Measurements from ENCODE around the gene OOEP.

Gene OOEP

DNA sequence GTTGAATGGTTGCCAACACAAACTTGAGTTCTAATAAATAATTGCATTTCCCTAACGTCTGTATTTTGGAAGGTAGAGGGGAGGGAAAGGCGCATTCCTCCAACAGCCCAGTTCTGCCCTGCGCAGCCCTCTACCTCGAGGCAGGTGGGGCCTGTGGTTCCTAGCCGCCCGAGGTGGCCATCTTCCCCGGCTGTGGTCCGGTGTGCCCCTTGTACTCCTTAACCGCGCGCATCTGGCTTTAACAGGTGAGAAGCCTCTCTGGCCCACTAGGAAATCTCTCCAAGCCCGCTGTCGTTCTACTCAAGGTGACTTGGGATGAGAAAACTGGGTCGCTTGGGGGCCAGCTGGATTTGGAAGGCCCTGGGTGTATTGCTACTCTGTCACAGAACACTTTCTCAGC is 5.6 kb downstream of the OOEP start:
- no peak for DNase-seq

DNA sequence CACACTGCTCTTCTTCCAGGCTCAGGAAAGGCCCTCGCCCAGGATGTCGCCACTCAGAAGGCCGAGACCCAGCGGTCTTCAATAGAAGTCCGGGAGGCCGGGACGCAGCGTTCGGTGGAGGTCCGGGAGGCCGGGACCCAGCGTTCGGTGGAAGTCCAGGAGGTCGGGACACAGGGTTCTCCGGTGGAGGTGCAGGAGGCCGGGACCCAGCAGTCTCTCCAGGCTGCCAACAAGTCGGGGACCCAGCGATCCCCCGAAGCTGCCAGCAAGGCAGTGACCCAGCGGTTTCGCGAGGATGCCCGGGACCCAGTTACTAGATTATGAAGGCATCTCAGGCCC is 6.2 kb downstream of the OOEP start:
- no peak for DNase-seq

DNA sequence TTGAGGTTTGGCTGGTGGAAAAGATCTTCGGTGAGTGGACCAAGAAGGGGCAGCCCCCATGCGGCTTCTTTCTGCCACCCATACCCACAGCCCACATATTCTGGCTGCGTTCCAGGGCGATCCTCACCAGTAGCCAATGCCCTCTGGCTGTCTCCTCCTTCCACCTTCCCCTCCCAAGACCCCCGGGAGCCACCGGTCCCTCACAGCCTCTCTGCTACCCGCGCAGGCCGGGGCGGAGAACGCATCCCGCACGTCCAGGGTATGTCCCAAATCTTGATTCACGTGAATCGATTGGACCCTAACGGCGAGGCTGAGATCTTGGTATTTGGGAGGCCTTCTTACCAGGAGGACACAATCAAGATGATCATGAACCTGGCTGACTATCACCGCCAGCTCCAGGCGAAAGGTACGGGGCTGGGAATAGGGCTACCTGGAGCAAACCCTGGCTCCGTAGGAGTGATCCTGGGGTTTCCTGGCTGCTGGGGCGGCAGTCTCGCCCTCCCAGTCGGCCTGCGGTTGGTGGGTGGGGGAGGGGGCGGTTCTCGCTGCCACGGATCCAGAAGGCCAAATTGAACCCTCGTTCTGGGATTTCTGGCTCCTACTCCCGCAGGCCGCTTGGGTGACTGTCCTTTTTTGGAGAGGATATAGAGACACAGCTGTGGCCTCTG is 6.7 kb downstream of the OOEP start:
- DNase-seq = no peak

DNA sequence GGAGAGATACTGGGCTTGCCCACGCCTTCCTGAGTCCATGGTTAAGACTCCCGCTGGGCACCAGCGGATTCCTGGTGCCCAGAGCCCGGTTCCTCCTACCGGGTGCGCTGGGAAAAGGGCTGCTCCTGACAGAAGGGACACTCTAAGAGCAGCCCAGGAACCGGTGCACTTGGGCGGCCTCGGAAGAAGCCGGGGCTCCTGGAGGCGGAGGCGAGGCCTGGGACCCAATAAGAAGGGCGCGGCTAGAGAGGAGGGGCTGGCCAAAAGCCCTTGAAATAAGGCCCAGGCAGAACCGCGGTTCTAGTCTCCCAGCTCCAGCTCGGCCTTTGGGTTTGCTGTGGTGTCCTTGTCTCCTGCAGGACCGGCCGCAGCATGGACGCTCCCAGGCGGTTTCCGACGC is 7.3 kb downstream of the OOEP start, which contains the start of gene KHDC3L:
TSS of gene KHDC3L (plus strand) at position 301 of the 400 bp plus-strand sequence. CDS start at position 373, 72 bp downstream.
- no peak for DNase-seq

DNA sequence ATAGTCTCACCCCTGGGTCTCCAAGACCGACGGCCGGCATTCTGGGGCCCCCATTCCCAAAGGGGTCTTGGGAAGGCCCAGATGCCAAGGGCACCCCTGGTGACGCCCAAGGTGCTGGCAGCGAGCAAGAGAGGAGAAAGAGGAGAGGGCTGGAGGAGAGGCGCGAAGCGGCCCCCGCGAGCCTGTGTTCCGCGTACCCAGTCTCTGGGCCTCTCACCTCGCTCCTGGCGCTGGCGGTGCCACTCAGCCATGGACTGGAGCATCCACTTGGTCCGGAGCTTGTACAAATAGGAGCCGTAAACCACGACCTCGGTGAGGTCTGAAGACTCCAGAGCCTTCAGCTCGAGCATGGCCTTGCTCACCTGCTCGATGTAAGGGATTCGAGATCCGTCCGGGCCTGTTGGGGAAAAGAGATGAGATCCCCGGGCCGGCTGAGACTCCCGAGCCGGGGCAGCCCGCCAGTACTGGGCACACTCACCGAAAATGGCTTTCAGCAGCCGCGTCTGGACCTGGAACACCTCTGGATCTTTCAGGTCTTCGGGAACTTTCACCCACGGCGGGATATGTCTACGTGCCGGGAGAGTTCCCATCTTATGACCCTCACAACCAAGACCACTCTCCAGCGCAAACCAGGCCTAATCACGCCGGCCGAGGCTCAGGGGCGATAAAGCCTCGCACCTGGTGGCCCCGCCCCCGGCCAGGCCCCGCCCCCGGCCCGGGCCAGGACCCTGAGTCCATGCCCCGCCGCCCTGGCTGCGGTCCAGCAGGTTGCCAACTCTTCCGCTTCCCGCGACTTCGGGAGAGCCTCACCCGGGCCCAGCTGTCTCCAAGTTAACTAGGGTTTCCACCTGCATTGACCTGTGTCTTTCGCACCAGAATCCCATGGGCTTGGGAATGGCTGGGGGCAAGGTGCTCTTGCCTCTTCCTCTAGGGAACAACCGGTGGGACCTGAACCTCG is 15.8 kb downstream of the OOEP start, which contains the start of gene DPPA5:
TSS of gene DPPA5 (minus strand) at position 641 of the 958 bp plus-strand sequence. CDS start at position 590, 51 bp downstream.
- no peak for DNase-seq

DNA sequence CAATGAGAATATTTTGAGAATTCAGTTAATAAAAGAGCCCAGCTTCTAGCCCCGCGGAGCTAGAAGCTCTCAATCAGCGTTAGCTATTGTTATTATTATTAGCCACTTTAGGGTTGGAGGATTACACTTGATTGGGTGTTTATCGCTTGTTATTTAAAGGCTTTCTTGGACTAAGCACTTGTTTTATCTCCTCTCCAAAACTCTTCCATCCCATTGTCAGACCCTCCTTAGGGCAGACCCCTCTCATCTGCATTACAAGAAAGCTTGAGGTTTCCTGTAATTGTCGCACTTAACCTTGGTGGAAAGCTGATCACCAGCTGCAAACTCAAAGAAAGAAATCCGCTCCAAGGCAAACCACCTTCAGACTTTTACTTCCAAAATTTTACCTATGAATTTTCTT is 20.4 kb downstream of the OOEP start:
- DNase-seq = no peak

DNA sequence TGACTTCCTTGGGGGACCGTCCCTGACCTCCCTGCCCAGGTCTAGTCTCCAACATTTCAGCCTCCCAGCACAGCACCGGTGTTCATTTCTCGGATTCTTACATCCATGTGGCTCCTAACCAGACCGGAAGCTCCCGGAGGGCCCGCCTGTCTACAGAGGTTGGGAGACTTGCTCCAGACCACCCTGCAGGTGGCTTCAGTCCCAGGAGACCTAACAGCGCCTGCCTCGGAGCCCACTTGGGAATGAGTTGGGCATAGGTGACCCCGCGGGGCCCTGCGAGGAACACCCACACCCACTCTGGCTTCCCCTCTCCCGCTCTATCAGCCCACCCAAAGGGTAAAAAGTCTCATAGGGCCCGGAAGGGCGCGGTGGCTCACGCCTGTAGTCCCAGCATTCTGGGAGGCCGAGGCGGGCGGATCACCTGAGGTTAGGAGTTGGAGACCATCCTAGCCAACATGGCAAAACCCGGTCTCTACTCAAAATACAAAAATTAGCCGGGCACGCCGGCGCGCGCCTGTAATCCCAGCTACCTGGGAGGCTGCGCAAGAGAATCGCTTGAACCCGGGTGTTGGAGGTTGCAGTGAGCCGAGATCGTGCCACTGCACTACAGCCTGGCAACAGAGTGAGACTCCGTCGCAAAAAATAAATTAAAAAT is 21.0 kb downstream of the OOEP start:
- DNase-seq = no peak

DNA sequence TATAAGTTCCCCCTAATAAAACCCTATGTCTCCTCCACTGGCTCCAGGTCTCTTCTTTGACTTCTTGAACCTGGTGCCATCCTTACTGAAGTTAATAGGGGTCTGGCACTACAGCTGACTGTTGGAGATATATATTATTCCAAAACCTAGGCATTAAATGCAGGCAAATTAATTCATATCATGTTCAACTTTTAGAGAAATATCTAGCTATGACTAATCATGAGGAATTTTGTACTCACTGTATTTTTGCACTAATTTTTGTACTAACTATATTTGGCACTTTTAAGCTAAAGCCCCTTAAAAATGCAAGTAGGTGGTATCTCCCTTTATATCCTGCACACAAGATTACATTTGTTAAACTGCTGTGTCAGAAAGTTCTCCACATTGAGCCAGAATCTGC is 26.5 kb downstream of the OOEP start:
- DNase-seq = no peak

DNA sequence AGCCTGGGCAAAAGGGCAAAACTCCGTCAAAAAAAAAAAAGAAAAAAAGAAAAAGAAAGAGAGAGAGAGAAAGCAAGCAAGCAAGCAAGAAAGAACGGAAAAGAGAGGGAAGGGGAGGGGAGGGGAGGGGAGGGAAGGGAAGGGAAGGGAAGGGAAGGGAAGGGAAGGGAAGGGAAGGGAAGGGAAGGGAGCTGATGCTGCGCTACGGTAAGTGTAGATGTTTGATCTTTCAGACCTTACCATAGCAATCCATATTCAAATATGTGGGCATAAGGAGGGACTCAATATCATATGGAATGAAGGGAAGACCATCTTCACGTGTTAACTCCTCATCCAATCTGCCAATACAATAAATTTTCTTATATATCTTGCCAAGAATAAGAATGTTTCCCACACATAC is 27.5 kb downstream of the OOEP start:
- DNase-seq = no peak

DNA sequence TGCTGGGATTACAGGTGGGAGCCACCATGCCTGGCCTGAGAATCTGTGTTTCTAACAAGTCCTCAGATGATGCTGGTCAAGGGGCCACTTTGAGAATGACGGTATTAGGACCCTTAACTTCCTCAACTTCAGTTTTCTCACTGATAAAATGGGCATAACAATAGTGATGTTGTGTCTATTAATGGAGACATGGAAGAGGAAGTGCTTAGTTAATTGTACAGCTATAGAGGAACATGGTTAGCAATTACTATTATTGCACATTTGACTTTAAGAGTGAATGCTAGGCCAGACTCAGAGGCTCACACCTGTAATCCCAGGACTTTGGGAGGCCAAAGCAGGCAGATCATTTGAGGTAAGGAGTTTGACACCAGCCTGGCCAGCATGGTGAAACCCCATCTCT is 28.4 kb downstream of the OOEP start:
- no peak for DNase-seq

DNA sequence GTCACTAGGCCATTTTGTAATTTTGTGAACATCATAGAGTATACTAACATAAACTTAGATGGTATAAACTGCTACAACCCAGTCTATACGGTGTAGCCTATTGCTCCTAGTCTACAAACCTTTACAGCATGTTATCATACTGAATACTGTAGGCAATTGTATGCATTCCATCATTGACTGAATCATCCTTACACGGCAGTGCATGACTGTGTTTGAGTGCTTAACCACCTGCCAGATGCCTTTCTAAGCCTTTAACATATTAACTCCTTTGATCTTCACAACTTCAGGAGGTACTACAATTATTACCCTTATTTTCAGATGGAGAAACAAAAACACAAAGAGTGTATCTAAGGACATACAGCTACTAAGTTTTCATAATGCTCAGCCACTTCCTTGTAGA is 29.6 kb downstream of the OOEP start:
- DNase-seq = no peak

DNA sequence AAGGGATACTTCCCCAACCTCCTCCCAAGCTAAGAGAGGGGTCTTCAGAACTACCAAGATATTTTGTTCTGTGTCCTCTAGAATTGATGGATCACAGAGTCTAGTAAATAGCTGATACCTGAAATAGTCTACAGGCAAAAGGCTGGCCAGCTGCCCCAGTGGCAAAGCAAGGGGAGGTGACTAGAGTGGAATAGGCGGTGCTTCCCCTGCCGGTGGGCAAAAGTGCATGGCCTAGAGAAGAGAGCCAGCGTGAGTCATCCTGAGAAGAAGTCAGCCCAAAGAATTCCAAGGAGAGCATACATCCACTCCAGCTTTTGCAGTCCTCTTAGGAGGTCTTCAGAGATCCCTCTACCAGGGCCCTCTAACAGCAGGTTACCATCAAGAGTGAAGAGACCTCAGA is 30.4 kb downstream of the OOEP start:
- no peak for DNase-seq

DNA sequence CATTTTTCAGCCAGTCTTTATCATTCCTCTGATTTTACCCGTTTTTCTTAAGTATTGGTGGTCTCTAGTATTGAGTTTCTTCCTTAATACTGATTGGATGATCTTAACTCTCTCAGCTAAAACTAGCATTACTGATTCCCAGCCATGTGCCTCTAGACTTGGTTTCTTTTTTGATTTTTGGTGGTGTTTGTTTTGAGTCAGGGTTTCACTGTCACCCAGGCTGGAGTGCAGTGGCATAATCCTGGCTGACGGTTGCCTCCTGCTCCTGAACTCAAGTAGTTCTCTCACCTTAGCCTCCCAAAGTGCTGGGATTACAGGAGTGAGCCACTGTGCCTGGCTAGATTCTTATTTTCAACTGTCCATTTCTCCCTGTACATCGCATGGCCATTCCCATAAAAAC is 40.5 kb downstream of the OOEP start:
- no peak for DNase-seq

DNA sequence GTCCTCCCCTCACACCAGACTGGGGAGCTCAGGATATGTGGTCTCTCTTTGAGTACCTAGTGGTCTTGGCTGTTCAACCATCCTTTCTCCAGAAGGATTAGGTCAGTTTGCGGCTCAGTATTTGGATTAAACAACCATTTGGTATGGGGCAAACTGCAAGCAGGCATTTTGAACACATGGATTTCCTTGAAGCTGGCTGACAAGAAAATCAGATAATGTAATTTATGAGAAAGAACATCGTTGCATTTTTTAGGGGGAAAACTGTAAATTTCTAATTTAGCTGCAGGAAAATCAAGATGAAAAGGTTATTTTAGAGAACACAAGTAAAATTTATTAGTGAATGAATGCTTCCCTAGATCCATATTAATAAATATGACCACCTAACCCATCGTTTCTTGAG is 40.9 kb downstream of the OOEP start:
- no peak for DNase-seq

DNA sequence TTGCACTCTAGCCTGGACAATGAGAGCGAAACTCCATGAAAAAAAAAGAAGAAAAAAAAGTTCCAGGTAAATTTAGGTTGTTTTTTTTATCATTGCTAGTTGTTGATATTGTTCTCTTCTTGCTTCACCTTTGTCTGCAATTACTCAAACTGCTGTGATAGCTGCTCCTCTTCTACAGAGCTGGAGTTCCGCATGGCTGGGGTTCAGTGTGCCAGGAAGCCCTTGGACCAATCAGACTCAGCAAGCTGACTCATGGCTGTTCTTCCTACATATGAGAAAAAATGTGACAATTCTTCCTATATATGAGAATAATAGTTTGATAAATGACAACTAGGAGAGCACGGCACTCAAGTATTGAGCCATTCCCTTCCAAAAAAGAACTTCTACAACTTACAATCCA is 44.0 kb downstream of the OOEP start:
- DNase-seq = no peak

DNA sequence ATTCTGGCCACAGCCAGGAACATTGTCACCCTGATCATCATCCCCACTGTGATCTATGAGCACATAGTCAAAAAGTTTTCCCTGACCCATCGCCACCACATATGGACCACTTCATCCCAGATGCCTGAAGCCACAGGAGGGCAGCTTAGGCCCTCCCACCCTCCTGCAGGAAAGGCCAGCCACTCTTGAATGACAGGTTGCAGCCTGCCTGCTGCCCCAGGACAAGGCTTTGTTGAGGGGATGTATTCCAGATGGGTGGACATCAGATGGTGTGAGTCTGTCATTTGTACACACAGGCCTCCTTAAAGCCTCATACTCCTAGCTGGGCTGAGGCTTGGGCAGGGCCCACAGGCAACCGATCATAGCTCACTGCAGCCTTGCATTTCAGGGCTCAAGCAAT is 46.4 kb downstream of the OOEP start:
- no peak for DNase-seq

All from CD4-positive, alpha-beta T cell treated with Interleukin-21 for 1 hour (primary cell).